Measurements from ENCODE around the gene MYO9B.

The MYO9B gene

GRCh38 chr19:17036640-17037039 is 38.9 kb upstream of the MYO9B start:
- no peak for TF ChIP-seq CTCF (IDR thresholded peaks at IDR 0.05; ENCODE audit: borderline replicate concordance, insufficient read depth, low read depth, low read length)

GRCh38 chr19:17037184-17037583 is 38.4 kb upstream of the MYO9B start:
- TF ChIP-seq CTCF (IDR thresholded peaks at IDR 0.05; ENCODE audit: borderline replicate concordance, insufficient read depth, low read depth, low read length) = no peak
- no peak overlapping the region for H3K4me3 ChIP-seq (ENCODE audit: low read depth, low read length)

More at GRCh38 chr19:17036640-17037039, 38.9 kb upstream of the MYO9B start:
- H3K4me3 ChIP-seq (ENCODE audit: low read depth, low read length) = no peak overlapping the region

- TF ChIP-seq CTCF (IDR thresholded peaks at IDR 0.05; ENCODE audit: borderline replicate concordance, insufficient read depth, low read depth, low read length) = no peak
- H3K4me3 ChIP-seq (ENCODE audit: low read depth, low read length) = no peak overlapping the region
Measured at GRCh38 chr19:17037966-17038500, 37.5 kb upstream of the MYO9B start.

- no peak for TF ChIP-seq CTCF (IDR thresholded peaks at IDR 0.05; ENCODE audit: borderline replicate concordance, insufficient read depth, low read depth, low read length)
- H3K4me3 ChIP-seq (ENCODE audit: low read depth, low read length) = no peak overlapping the region
Measured at GRCh38 chr19:17041976-17042375, 33.6 kb upstream of the MYO9B start.

GRCh38 chr19:17043744-17044143 is 31.8 kb upstream of the MYO9B start:
- H3K4me3 ChIP-seq (ENCODE audit: low read depth, low read length) = no peak overlapping the region
- no peak for TF ChIP-seq CTCF (IDR thresholded peaks at IDR 0.05; ENCODE audit: borderline replicate concordance, insufficient read depth, low read depth, low read length)

- no peak for TF ChIP-seq CTCF (IDR thresholded peaks at IDR 0.05; ENCODE audit: borderline replicate concordance, insufficient read depth, low read depth, low read length)
- H3K4me3 ChIP-seq (ENCODE audit: low read depth, low read length) = no peak overlapping the region
Measured at GRCh38 chr19:17045907-17046502, 29.6 kb upstream of the MYO9B start.

GRCh38 chr19:17048885-17049453 is 26.6 kb upstream of the MYO9B start:
- TF ChIP-seq CTCF (IDR thresholded peaks at IDR 0.05; ENCODE audit: borderline replicate concordance, insufficient read depth, low read depth, low read length) = no peak
- H3K4me3 ChIP-seq (ENCODE audit: low read depth, low read length) = no peak overlapping the region

Data from GM12875 (cell line).